HepG2 (cell line): ENCODE data around the gene PSMB10. TPM values are rescaled to one million over a fixed set of nuclear protein-coding genes. Genes with fewer than 3 reads are reported as not detected.

ENCODE experiments used
- CREM ChIP-seq, 2 experiments: sonication (generic) in 1 of 2; formaldehyde crosslinking in 1 of 2; IDR thresholded peaks; 2 replicates each; pipeline versions ENCODE4 v1.4.0 to v1.6.1; 2016 to 2020; ENCODE audit warnings: antibody characterized with exemption in 1 of 2, mild to moderate bottlenecking in 1 of 2, missing genetic modification reagents in 1 of 2
- FOXJ3 ChIP-seq: sonication (generic); formaldehyde crosslinking; IDR thresholded peaks from 2 replicates; pipeline ENCODE4 v1.4.0; 2020; ENCODE audit warnings: missing genetic modification reagents, mild to moderate bottlenecking, borderline replicate concordance
- GLI4 ChIP-seq: sonication (generic); formaldehyde crosslinking; IDR thresholded peaks from 2 replicates; pipeline ENCODE4 v1.5.1; 2020; ENCODE audit warnings: missing genetic modification reagents, mild to moderate bottlenecking, moderate library complexity, borderline replicate concordance
- JUND ChIP-seq: sonication (generic); formaldehyde crosslinking; IDR thresholded peaks from 2 replicates; pipeline ENCODE4 v1.8.0; 2022; ENCODE audit warnings: mild to moderate bottlenecking, missing genetic modification reagents
- MTERF4 ChIP-seq: sonication (generic); formaldehyde crosslinking; IDR thresholded peaks from 2 replicates; pipeline ENCODE4 v1.8.0; 2023; ENCODE audit warnings: mild to moderate bottlenecking, missing genetic modification reagents
- NR2F1 ChIP-seq, 2 experiments: fragments of 450-650 bp in 1 of 2; formaldehyde crosslinking in 1 of 2; IDR thresholded peaks; 2 replicates each; pipeline versions ENCODE4 v1.5.0 to v1.6.1; 2016 to 2020; ENCODE audit warnings: mild to moderate bottlenecking in 1 of 2, missing compliant biosample characterization in 1 of 2, missing genetic modification reagents in 1 of 2, moderate library complexity in 1 of 2
- ONECUT2 ChIP-seq: sonication (generic); formaldehyde crosslinking; IDR thresholded peaks from 2 replicates; pipeline ENCODE4 v1.4.0; 2020; ENCODE audit warnings: missing genetic modification reagents
- PAWR ChIP-seq: sonication (generic); formaldehyde crosslinking; IDR thresholded peaks from 2 replicates; pipeline ENCODE4 v1.4.0; 2020; ENCODE audit warnings: missing genetic modification reagents, mild to moderate bottlenecking, borderline replicate concordance
- SIN3A ChIP-seq: IDR thresholded peaks from 2 replicates; pipeline ENCODE4 v1.6.1; 2011; ENCODE audit warnings: low read depth, mild to moderate bottlenecking, control low read depth, low read length, borderline replicate concordance
- ZMAT5 ChIP-seq: sonication (generic); formaldehyde crosslinking; IDR thresholded peaks from 2 replicates; pipeline ENCODE4 v1.5.0; 2020; ENCODE audit warnings: mild to moderate bottlenecking, low read depth, missing genetic modification reagents, borderline replicate concordance
- ZNF12 ChIP-seq: sonication (generic); formaldehyde crosslinking; IDR thresholded peaks from 2 replicates; pipeline ENCODE4 v1.5.0; 2020; ENCODE audit warnings: missing genetic modification reagents
- ZNF607 ChIP-seq: sonication (generic); formaldehyde crosslinking; IDR thresholded peaks from 2 replicates; pipeline ENCODE4 v1.5.1; 2020; ENCODE audit warnings: missing genetic modification reagents, mild to moderate bottlenecking, borderline replicate concordance
- ZNF704 ChIP-seq: sonication (generic); formaldehyde crosslinking; IDR thresholded peaks from 2 replicates; pipeline ENCODE4 v1.8.1; 2023; ENCODE audit warnings: mild to moderate bottlenecking, inconsistent platforms, moderate library complexity, missing genetic modification reagents, borderline replicate concordance
- ZNF749 ChIP-seq: sonication (generic); formaldehyde crosslinking; IDR thresholded peaks from 2 replicates; pipeline ENCODE4 v1.8.0; 2022; ENCODE audit warnings: mild to moderate bottlenecking, missing genetic modification reagents, moderate library complexity, borderline replicate concordance
- polyA plus RNA-seq, 8 experiments: library from polyadenylated mRNA; depleted of rRNA in 3 of 8; stranded (reverse) in 7 of 8; unstranded in 1 of 8; fragments of >200 nt; fragmentation: Illumina TruSeq in 4 of 8; extraction: Trizol in 4 of 8; gene quantifications; 2 replicates each; pipeline versions ENCODE4 v1.2.1 to v1.2.3, GENCODE V29; 2011 to 2016; ENCODE audit warnings: low read depth in 4 of 8, missing spikeins in 1 of 8, mixed read lengths in 1 of 8; ENCODE audit not compliant: insufficient read depth in 1 of 8
- total RNA-seq, 5 experiments: library from RNA; depleted of rRNA; stranded (reverse); fragments of >200 nt; fragmentation: Illumina TruSeq; extraction: Trizol; gene quantifications; 2 replicates each; pipeline ENCODE4 v1.2.3, GENCODE V29; 2016; ENCODE audit warnings: low read depth in 1 of 5
- TF ChIP-seq, protein P1 (sequence below): sonication (generic); formaldehyde crosslinking; IDR thresholded peaks from 2 replicates; pipeline ENCODE4 v1.5.1; 2020; ENCODE audit warnings: missing genetic modification reagents, mild to moderate bottlenecking, borderline replicate concordance
- TF ChIP-seq, protein P2 (sequence below): fragments of 450-650 bp; IDR thresholded peaks from 2 replicates; pipeline ENCODE4 v1.6.1; 2017
- TF ChIP-seq, protein P3 (sequence below): sonication (generic); formaldehyde crosslinking; IDR thresholded peaks from 2 replicates; pipeline ENCODE4 v1.8.0; 2022; ENCODE audit warnings: mild to moderate bottlenecking, missing genetic modification reagents, borderline replicate concordance
- TF ChIP-seq, protein P4 (sequence below): sonication (generic); formaldehyde crosslinking; IDR thresholded peaks from 2 replicates; pipeline ENCODE4 v1.4.0; 2020; ENCODE audit warnings: low read depth, mild to moderate bottlenecking, missing genetic modification reagents

The PSMB10 gene
- total and polyA plus RNA-seq, 2 of the 13 experiments (the other 11 are each of a cell fraction or from before 2014, with no cell fraction given), result 12.7 to 65.9 TPM

GRCh38 chr16:67936124-67936879, at the start of gene PSMB10 (continued):
- no peak; the same call in 1 of the 2 replicates for TF ChIP-seq ZMAT5 (CRISPR knock-in tag)
- TF ChIP-seq NR2F1 (CRISPR knock-in tag; IDR thresholded peaks at IDR 0.05), result no peak
- no peak for TF ChIP-seq ZNF607 (CRISPR knock-in tag)
- TF ChIP-seq ZNF12 (CRISPR knock-in tag), result no peak
- 0 out of 2 replicates have a peak, but pooled peaks have one; percentile 20 for TF ChIP-seq MTERF4
- no peak for TF ChIP-seq FOXJ3 (CRISPR knock-in tag)
- no peak for TF ChIP-seq ZNF749
- TF ChIP-seq PAWR (CRISPR knock-in tag), result 0 out of 2 replicates have a peak, but pooled peaks have one; percentile 74
- TF ChIP-seq CREM (IDR thresholded peaks at IDR 0.05), result no peak
- TF ChIP-seq CREM (CRISPR knock-in tag; IDR thresholded peaks at IDR 0.05), result no peak
- TF ChIP-seq, protein P1, sequence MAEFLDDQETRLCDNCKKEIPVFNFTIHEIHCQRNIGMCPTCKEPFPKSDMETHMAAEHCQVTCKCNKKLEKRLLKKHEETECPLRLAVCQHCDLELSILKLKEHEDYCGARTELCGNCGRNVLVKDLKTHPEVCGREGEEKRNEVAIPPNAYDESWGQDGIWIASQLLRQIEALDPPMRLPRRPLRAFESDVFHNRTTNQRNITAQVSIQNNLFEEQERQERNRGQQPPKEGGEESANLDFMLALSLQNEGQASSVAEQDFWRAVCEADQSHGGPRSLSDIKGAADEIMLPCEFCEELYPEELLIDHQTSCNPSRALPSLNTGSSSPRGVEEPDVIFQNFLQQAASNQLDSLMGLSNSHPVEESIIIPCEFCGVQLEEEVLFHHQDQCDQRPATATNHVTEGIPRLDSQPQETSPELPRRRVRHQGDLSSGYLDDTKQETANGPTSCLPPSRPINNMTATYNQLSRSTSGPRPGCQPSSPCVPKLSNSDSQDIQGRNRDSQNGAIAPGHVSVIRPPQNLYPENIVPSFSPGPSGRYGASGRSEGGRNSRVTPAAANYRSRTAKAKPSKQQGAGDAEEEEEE (CRISPR knock-in tag), result 0 out of 2 replicates have a peak, but pooled peaks have one; percentile 21
- TF ChIP-seq SIN3A, result peak; percentile 34; the same call in 1 of the 2 replicates
- no peak for TF ChIP-seq GLI4
- TF ChIP-seq, protein P2, sequence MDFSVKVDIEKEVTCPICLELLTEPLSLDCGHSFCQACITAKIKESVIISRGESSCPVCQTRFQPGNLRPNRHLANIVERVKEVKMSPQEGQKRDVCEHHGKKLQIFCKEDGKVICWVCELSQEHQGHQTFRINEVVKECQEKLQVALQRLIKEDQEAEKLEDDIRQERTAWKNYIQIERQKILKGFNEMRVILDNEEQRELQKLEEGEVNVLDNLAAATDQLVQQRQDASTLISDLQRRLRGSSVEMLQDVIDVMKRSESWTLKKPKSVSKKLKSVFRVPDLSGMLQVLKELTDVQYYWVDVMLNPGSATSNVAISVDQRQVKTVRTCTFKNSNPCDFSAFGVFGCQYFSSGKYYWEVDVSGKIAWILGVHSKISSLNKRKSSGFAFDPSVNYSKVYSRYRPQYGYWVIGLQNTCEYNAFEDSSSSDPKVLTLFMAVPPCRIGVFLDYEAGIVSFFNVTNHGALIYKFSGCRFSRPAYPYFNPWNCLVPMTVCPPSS, result no peak
- TF ChIP-seq, protein P3, sequence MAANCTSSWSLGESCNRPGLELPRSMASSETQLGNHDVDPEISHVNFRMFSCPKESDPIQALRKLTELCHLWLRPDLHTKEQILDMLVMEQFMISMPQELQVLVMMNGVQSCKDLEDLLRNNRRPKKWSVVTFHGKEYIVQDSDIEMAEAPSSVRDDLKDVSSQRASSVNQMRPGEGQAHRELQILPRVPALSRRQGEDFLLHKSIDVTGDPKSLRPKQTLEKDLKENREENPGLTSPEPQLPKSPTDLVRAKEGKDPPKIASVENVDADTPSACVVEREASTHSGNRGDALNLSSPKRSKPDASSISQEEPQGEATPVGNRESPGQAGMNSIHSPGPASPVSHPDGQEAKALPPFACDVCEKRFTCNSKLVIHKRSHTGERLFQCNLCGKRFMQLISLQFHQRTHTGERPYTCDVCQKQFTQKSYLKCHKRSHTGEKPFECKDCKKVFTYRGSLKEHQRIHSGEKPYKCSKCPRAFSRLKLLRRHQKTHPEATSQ (CRISPR knock-in tag), result no peak
- TF ChIP-seq JUND (CRISPR knock-in tag), result no peak; the same call in 1 of the 2 replicates
- no peak for TF ChIP-seq ZNF704 (CRISPR knock-in tag)
- TF ChIP-seq, protein P4, sequence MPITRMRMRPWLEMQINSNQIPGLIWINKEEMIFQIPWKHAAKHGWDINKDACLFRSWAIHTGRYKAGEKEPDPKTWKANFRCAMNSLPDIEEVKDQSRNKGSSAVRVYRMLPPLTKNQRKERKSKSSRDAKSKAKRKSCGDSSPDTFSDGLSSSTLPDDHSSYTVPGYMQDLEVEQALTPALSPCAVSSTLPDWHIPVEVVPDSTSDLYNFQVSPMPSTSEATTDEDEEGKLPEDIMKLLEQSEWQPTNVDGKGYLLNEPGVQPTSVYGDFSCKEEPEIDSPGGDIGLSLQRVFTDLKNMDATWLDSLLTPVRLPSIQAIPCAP (CRISPR knock-in tag), result peak; percentile 98
- no peak for TF ChIP-seq ONECUT2 (CRISPR knock-in tag)
